KG1 (cell line): ENCODE measurements around the gene OPRPN.

ENCODE experiments used
- DNase-seq: peaks from one replicate; lab custom pipeline; 2025; lab: John Stamatoyannopoulos, UW

The OPRPN gene

GRCh38 chr4:70397580-70397979 lies at the start of gene OPRPN:
OPRPN (plus strand) TSS chr4:70397940; CDS start chr4:70399286, 1,346 bp downstream.
- DNase-seq = no peak

- DNase-seq = no peak
Observed at GRCh38 chr4:70356185-70356584, 41.6 kb upstream of the OPRPN start.

- DNase-seq = no peak
Observed at GRCh38 chr4:70359115-70359661, 38.6 kb upstream of the OPRPN start.

GRCh38 chr4:70360460-70360859 lies 37.3 kb upstream of the OPRPN start, which contains the start of gene SMR3A:
SMR3A (plus strand) TSS chr4:70360760; CDS start chr4:70362116, 1,356 bp downstream.
- DNase-seq = no peak

- no peak for DNase-seq
Observed at GRCh38 chr4:70364002-70364401, 33.7 kb upstream of the OPRPN start.

- DNase-seq = no peak
Observed at GRCh38 chr4:70365479-70365878, 32.3 kb upstream of the OPRPN start.

GRCh38 chr4:70367813-70368212 lies 29.9 kb upstream of the OPRPN start:
- DNase-seq = no peak

- no peak for DNase-seq
Observed at GRCh38 chr4:70371987-70372386, 25.8 kb upstream of the OPRPN start.

- DNase-seq = no peak
Observed at GRCh38 chr4:70372760-70373159, 25.0 kb upstream of the OPRPN start.

GRCh38 chr4:70380578-70380977 lies 17.2 kb upstream of the OPRPN start:
- DNase-seq = no peak

- DNase-seq = no peak
Observed at GRCh38 chr4:70382691-70383181, 15.0 kb upstream of the OPRPN start, which contains the start of gene SMR3B. SMR3B (plus strand) TSS chr4:70383131; CDS start chr4:70384511, 1,380 bp downstream.

- no peak for DNase-seq
Observed at GRCh38 chr4:70392057-70392776, 5.5 kb upstream of the OPRPN start.

- DNase-seq = no peak
Observed at GRCh38 chr4:70399319-70399718, 1.6 kb downstream of the OPRPN start.

- no peak for DNase-seq
Observed at GRCh38 chr4:70402762-70403161, 5.0 kb downstream of the OPRPN start.

- no peak for DNase-seq
Observed at GRCh38 chr4:70405765-70406164, 8.0 kb downstream of the OPRPN start.

- DNase-seq = no peak
Observed at GRCh38 chr4:70425306-70425705, 27.6 kb downstream of the OPRPN start.

- no peak for DNase-seq
Observed at GRCh38 chr4:70426789-70427188, 29.0 kb downstream of the OPRPN start.

GRCh38 chr4:70437197-70437596 lies 39.5 kb downstream of the OPRPN start:
- DNase-seq = no peak

- no peak for DNase-seq
Observed at GRCh38 chr4:70442474-70442873, 44.7 kb downstream of the OPRPN start.

- no peak for DNase-seq
Observed at GRCh38 chr4:70443329-70443728, 45.6 kb downstream of the OPRPN start.

- no peak for DNase-seq
Observed at GRCh38 chr4:70449220-70449619, 51.5 kb downstream of the OPRPN start.

- DNase-seq = no peak
Observed at GRCh38 chr4:70452946-70453345, 55.2 kb downstream of the OPRPN start.
